Gastroesophageal sphincter (tissue), 4 donors: Measurements from ENCODE around the gene PCDH12. TPM values are rescaled to one million over a fixed set of nuclear protein-coding genes. Genes with fewer than 3 reads are reported as not detected.

Experiments used
- ATAC-seq: fragments of 150-250 bp; one replicate; pipeline ENCODE4 v1.9.1; 2016; ENCODE audit warnings: mild to moderate bottlenecking, moderate library complexity
- H3K27ac ChIP-seq, 4 donors: fragments of 200-600 bp; sonication (generic) in 3 of 4; 1 replicate in 3 of 4; 2 replicates in 1 of 4; pipeline ENCODE4 v1.5.1; 2016 to 2019
- H3K27me3 ChIP-seq: fragments of 200-600 bp; sonication (generic); one replicate; pipeline ENCODE4 v1.5.1; 2019
- H3K36me3 ChIP-seq, 2 donors: fragments of 200-600 bp; sonication (generic); one replicate each; pipeline ENCODE4 v1.5.1; 2019; ENCODE audit warnings: control low read depth in 1 of 2
- H3K4me1 ChIP-seq, 3 donors: fragments of 200-600 bp; sonication (generic); 1 replicate in 2 of 3; 2 replicates in 1 of 3; pipeline ENCODE4 v1.5.1; 2016 to 2019; ENCODE audit warnings: control low read depth in 2 of 3
- H3K4me3 ChIP-seq, 2 donors: fragments of 200-600 bp; sonication (generic); one replicate each; pipeline ENCODE4 v1.5.1; 2019; ENCODE audit warnings: mild to moderate bottlenecking in 1 of 2, moderate library complexity in 1 of 2
- H3K9me3 ChIP-seq, 3 donors: fragments of 200-600 bp; sonication (generic); one replicate each; pipeline ENCODE4 v1.5.1; 2017 to 2019; ENCODE audit warnings: control low read depth in 2 of 3
- EP300 ChIP-seq: sonication (generic); formaldehyde crosslinking; IDR thresholded peaks from one replicate; pipeline ENCODE4 v1.6.1; 2017; ENCODE audit warnings: antibody characterized with exemption, mild to moderate bottlenecking
- POLR2A ChIP-seq, 2 donors: fragments of 450-650 bp; IDR thresholded peaks; one replicate each; pipeline ENCODE4 v1.6.1; 2017; ENCODE audit warnings: antibody characterized with exemption in 2 of 2, mild to moderate bottlenecking in 2 of 2, moderate library complexity in 1 of 2
- POLR2AphosphoS5 ChIP-seq: sonication (generic); formaldehyde crosslinking; IDR thresholded peaks from one replicate; pipeline ENCODE4 v1.6.1; 2017; ENCODE audit warnings: antibody characterized with exemption
- WGBS, 2 donors: methylation state at CpG; one replicate each; pipeline ENCODE4 v1.1.5; 2018; ENCODE audit warnings: low coverage in 1 of 2; 5-methylcytosine and 5-hydroxymethylcytosine counted together
- total RNA-seq, 4 donors: library from RNA; depleted of rRNA; stranded (reverse); fragments of >200 nt; gene quantifications; one replicate each; pipeline ENCODE4 v1.1.0, GENCODE V29; 2016
- TF ChIP-seq, protein P1 (sequence below), 4 experiments: fragments of 200-600 bp in 2 of 4; fragments of 450-650 bp in 2 of 4; sonication (generic) in 1 of 4; IDR thresholded peaks; one replicate each; pipeline ENCODE4 v1.5.1; 2017 to 2019; ENCODE audit warnings: antibody characterized with exemption in 4 of 4, mild to moderate bottlenecking in 2 of 4, moderate library complexity in 2 of 4

Gene PCDH12
- total RNA-seq, 4 donors from 2014 or later, result 4.2 to 6.8 (median 6.0) TPM

- no peaks in the 10 kb centered on the region for H3K9me3 ChIP-seq
- peak overlapping the region in 1 of 2 donors; percentile 11 for H3K4me3 ChIP-seq
- H3K27me3 ChIP-seq, result peaks cover 13% of the 10 kb centered on the region
- TF ChIP-seq POLR2AphosphoS5 (no peak), EP300 (no peak), POLR2A (IDR thresholded peaks at IDR 0.05) (no peak)
- TF ChIP-seq, protein P1, sequence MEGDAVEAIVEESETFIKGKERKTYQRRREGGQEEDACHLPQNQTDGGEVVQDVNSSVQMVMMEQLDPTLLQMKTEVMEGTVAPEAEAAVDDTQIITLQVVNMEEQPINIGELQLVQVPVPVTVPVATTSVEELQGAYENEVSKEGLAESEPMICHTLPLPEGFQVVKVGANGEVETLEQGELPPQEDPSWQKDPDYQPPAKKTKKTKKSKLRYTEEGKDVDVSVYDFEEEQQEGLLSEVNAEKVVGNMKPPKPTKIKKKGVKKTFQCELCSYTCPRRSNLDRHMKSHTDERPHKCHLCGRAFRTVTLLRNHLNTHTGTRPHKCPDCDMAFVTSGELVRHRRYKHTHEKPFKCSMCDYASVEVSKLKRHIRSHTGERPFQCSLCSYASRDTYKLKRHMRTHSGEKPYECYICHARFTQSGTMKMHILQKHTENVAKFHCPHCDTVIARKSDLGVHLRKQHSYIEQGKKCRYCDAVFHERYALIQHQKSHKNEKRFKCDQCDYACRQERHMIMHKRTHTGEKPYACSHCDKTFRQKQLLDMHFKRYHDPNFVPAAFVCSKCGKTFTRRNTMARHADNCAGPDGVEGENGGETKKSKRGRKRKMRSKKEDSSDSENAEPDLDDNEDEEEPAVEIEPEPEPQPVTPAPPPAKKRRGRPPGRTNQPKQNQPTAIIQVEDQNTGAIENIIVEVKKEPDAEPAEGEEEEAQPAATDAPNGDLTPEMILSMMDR (IDR thresholded peaks at IDR 0.05), result no peak
- H3K36me3 ChIP-seq, result peaks cover 0 to 16% of the 10 kb centered on the region in 2 donors
- WGBS, 2 donors, result 81% methylated on average over 3 of the region's 16 CpGs; no CpG with 5 or more reads in 1 of the 2 donors
- H3K4me1 ChIP-seq, result peaks cover 0 to 47% (median 10%) of the 10 kb centered on the region in 3 donors
- ATAC-seq, result no peak
- peak overlapping the region in 3 of 4 donors; percentile 52 to 66 (median 53) for H3K27ac ChIP-seq
Measured at GRCh38 chr5:141957367-141957996, 520 bp downstream of the PCDH12 start.

DNA sequence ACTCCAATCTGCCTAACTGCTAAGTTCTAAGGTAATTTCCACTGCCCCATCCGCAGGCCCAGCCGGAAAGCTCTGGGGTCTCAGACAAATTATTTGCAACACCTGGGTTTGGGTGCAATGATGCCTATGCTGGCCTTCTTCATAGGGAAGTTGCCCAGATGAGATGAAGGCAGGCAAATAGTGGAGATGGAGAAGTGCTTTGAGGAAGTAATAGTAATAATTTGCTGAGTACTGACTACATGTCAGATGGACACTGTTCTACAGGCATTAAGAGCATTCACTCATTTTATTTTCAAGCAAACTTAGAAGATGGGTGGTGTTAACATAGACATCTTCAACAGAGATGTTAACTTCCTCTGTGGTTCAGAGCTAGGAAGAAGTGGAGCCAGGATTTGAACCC is 3.8 kb downstream of the PCDH12 start:
- Histone ChIP-seq H3K4me3 (no peak overlapping the region), H3K36me3 (peaks cover 0 to 31% of the 10 kb centered on the region in 2 donors), H3K9me3 (no peaks in the 10 kb centered on the region), H3K4me1 (peaks cover 0 to 27% (median 0%) of the 10 kb centered on the region in 3 donors), H3K27me3 (peaks cover 2% of the 10 kb centered on the region), H3K27ac (no peak overlapping the region)
- WGBS, 2 donors, result no CpG with 5 or more reads among the region's 2 CpGs
- no peak for ATAC-seq
- no peak for TF ChIP-seq POLR2A (IDR thresholded peaks at IDR 0.05)
- no peak for TF ChIP-seq EP300
- TF ChIP-seq, protein P1 (IDR thresholded peaks at IDR 0.05), result no peak
- no peak for TF ChIP-seq POLR2AphosphoS5

- Histone ChIP-seq H3K27me3 (no peaks in the 10 kb centered on the region), H3K4me3 (no peak overlapping the region), H3K36me3 (peaks cover 0 to 31% of the 10 kb centered on the region in 2 donors), H3K4me1 (peaks cover 0 to 6% (median 0%) of the 10 kb centered on the region in 3 donors), H3K9me3 (no peaks in the 10 kb centered on the region), H3K27ac (no peak overlapping the region)
- ATAC-seq, result no peak
- TF ChIP-seq POLR2AphosphoS5, result no peak
- TF ChIP-seq, protein P1 (IDR thresholded peaks at IDR 0.05), result no peak
- no peak for TF ChIP-seq EP300
- TF ChIP-seq POLR2A (IDR thresholded peaks at IDR 0.05), result no peak
- WGBS, 2 donors, result 78 to 92% methylated on average over 2 of the region's 2 CpGs
Measured at GRCh38 chr5:141952020-141952419, 6.0 kb downstream of the PCDH12 start.

DNA sequence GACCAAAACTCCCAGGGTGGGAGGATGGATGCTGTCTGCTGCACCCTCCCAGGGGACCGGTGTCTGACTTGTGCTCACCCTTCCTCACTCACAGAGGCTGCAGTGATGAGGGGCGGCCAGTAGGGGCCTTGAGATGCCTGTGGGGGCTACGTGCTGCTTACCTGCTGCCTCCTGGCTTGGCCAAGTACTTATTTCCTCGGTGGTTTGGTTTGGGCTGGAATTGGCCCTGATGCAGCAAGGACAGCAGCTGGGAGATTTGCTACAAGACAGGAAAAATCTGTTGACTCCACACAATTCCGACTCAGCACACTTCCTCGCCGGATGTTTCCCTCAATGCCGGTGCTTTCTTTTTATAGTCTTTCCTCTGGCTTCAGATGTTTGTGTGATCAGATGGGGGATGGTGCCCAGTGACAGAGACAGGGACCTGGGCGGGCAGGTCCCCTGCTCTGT is 6.6 kb downstream of the PCDH12 start:
- Histone ChIP-seq H3K27me3 (no peaks in the 10 kb centered on the region), H3K4me1 (peaks cover 0 to 8% (median 0%) of the 10 kb centered on the region in 3 donors), H3K4me3 (no peak overlapping the region), H3K36me3 (peaks cover 0 to 30% of the 10 kb centered on the region in 2 donors), H3K9me3 (no peaks in the 10 kb centered on the region), H3K27ac (no peak overlapping the region)
- TF ChIP-seq EP300, result no peak
- TF ChIP-seq, protein P1 (IDR thresholded peaks at IDR 0.05), result peak in 1 of 4 experiments; percentile 20
- no peak for TF ChIP-seq POLR2AphosphoS5
- TF ChIP-seq POLR2A (IDR thresholded peaks at IDR 0.05), result no peak
- ATAC-seq, result no peak
- WGBS, 2 donors, result 41 to 60% methylated on average over 1 to 5 of the region's 9 CpGs
